Dermis microvascular lymphatic vessel endothelial cell (primary cell): Measurements from ENCODE around the gene PARK7. TPM values are rescaled to one million over a fixed set of nuclear protein-coding genes. Genes with fewer than 3 reads are reported as not detected.
"Not testable (repeated sequence)": the region's sequence is repeated elsewhere in the genome, so short reads cannot be mapped to it uniquely, and the experiment has no call there.

Experiments
- DNase-seq, 2 donors: peaks; one replicate each; pipeline versions ENCODE4 v3.0.0 to v3.0.0-alpha.2; 2010; ENCODE audit warnings: low read depth in 2 of 2
- total RNA-seq: library from RNA; depleted of rRNA; stranded (reverse); fragments of >200 nt; gene quantifications from 2 replicates; pipeline ENCODE4 v1.2.1, GENCODE V29; 2014

PARK7 gene
- total RNA-seq, 1 donor from 2014 or later, result 202 TPM

DNA sequence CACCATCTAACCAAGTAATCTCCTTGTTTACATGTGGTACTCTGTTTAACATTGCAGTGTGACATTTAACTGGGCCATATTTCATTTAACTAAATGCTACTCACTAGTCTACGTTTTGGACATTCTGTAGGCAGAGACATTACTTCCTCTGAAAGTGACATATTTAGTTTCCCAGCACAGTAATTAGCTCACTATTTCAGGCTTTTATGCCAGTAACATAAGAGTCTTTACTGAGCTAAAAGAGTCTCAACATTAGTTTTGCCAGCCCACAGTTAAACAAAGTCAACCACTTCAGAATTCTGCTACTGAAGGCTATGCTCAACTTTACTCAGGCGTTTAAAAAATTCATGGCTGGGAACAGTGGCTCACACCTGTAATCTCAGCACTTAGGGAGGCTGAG, 18.3 kb upstream of the PARK7 start:
- DNase-seq, result no peak

DNA sequence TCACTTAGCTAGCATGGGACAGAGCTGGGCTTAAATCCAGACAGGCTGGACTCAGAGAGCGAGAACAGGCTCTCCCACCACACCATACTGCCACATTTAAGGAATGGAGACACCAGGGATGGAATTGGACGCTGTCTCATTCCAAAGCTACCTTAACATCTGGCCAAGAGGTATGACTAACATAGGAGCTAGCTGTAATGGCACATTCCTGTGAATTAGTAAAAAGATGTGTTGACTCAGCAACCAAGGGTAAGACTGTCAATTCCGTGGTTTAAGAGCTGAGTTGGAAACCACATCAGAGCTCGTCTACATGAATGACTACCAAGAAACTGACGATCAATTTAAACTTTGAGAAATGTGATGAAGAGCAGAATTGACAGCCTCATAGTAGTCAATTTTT, 12.6 kb upstream of the PARK7 start:
- DNase-seq, result no peak

DNA sequence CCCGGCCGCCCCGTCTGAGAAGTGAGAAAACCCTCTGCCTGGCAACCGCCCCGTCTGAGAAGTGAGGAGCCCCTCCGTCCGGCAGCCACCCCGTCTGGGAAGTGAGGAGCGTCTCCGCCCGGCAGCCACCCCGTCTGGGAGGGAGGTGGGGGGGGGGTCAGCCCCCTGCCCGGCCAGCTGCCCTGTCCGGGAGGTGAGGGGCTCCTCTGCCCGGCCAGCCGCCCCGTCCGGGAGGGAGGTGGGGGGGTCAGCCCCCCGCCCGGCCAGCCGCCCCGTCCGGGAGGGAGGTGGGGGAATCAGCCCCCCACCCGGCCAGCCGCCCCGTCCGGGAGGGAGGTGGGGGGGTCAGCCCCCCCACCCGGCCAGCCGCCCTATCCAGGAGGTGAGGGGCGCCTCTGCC, 8.7 kb upstream of the PARK7 start:
- not testable (repeated sequence) for DNase-seq

DNA sequence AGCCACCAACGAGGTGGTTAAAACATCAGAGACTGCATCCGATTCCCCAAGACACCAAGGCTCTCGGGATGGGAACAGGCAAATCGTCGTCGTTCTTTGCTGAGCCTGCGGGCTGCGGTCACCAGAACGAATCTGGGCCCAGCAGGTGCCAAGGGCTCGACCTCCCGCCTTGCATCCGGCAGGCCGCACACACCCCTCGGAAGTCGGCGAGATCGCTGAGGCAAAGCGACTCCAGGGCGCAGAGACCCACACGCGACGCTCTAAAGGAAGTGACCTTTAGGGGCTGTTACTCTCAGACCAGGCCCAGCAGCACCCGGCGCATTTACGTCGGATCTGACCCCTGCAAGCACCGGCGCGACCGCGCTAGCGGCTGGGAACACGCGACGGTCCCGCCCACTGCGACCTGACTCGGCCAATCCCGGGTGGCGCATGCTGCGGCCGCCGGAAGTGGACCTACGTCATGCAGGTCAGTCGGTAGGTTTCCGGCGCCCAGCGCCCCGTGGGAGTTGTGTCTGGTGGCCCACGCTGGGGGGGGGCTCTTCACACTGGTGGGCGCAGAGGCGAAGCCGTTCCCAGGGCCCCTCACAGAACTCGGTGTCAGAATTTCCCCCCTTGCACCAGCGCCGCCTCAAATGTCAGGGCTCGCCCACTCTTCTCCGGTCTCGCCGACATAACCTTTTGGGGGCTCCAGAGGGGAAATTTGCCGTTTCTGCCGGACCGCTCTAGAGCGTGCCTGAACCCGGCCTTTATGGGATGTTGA, 7.5 kb upstream of the PARK7 start:
- DNase-seq, result peak; percentile 86 to 87

DNA sequence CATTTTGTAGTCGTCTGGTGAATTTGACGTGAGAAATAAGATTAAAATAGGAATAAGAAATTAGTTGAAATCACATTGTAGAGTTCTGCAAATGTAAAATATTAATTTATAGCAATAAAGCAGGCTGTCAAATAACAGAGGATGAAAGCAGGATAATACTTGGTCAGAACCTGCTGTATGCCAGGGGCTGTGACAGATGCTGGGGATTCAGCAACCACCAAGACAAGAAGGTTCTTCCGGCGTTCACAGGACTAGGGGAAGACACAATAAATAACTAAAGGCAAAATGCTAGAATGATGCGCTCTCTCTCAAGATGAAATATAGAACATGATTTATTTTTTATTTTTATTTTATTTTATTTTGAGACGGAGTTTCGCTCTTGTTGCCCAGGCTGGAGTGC, 6.8 kb upstream of the PARK7 start:
- no peak for DNase-seq

DNA sequence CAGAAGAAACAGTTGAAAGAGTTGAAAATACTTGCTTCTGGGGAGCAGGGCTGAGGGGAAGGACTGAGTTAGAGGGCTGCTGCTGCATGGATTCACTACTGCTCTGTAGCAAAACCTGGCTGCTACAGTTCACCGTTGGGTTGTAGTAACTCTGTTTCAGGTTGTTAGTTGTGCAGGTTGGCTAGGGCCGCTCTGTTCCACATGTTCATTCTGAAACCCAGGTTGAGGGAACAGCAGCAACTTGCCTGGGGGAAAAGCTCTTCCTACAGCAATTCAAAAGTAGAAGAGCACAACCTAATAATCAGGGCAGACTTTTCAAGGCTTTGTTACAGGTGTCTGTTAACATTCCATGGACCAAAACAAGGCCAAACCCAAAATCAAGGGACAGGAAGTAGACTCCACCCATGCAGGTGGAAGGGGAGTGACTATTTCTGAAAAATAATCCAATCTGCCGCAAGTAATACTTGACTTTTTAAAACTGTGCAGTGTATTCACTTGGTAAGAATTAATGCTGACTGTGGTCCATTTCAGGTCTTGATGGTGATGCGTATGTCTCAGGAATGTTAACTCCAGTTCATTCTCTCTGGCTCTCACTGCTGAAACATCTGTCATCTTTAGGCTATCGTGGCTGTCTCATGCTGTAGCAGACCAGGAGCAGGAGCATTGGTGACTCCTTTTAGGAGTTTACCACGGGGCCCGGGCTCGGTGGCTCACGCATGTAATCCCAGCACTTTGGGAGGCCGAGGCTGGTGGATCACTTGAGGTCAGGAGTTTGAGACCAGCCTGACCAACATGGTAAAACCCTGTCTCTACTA, 5.1 kb upstream of the PARK7 start:
- DNase-seq, result no peak

DNA sequence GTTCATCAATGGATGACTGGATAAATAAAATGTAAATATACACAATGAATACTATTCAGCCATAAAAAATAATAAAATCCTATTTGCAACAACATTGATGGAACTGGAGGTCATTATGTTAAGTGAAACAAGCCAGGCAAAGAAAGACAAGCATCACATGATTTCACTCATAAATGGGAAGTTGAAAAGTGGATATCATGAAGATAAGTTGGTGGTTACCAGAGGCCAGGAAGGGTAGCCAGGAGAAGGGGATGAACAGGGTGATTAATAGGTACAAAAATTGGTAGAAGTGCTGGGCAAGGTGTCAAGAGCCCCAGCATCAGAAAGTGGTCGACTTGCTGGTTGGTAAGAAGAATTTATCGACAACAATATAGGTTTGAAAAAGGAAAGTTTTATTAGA, 1.3 kb upstream of the PARK7 start:
- no peak for DNase-seq

DNA sequence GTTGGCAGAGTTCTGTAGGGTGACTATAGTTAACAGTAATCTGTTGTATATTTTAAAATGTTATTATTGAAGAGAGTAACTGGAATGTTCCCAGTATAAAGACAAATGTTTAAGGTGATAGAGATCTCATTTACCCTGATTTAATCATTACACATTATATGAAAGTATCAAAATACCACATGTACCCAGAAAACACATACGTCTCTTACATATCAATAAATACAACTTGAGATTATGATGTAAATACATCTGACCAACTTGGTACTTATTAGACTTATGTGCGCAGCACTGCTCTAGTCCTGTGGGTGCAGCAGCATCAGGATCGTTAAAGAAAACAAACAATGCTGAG, 670 bp upstream of the PARK7 start:
- DNase-seq, result no peak

DNA sequence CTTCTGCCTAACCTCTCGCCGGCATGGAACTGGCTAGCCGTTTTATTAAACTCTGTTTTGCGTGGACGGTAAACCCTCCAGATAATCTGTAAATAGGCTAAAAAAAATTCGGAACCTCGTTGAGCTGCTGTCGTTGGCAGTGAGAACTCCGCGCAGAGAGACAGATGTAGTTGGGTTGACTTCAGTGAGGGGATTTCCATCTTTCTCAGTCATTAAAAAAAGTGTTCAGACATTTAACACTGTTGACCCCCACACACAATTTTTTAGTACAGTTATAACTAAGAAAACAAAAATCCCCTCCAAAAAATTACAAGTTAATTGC, 464 bp downstream of the PARK7 start:
- no peak for DNase-seq

DNA sequence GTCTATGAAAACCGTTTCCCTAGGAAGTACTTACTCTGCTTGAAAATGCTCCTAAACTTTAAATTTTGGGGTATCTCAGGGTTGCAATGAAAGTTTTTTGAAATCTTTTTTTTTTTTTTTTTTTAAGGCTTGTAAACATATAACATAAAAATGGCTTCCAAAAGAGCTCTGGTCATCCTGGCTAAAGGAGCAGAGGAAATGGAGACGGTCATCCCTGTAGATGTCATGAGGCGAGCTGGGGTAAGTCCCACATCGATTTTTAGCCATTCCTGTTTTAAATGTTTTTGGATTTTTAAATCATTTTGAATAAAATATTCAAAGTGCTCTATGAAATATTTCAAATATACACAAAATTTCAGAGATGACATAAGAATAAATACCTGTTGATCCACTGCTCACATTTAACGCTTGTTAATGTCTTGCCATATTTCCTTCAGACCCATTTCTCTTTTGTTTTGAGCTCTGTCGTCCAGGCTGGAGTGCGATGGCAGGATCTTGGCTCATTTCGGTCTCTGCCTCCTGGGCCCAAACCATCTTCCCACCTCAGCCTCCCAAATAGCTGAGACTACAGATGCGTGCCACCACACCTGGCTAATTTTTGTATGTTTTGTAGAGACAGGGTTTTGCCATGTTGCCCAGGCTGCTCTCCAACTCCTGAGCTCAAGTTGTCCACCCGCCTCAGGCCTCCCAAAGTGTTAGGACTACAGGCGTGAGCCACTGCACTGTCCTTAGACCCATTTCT, 1.3 kb downstream of the PARK7 start:
- DNase-seq, result no peak

DNA sequence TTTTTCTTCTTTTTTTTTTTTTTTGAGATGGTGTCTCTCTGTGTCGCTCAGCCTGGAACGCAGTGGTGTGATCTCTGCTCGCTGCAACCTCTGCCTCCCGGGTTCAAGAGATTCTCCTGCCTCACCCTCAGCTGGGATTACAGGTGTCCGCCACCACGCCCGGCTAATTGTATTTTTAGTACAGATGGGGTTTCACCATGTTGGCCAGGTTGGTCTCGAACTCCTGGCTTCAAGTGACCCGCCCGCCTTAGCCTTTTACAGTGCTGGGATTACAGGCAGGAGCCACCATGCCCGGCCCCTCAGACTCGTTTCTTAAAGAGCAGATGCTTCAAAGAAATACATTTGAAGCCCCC, 1.8 kb downstream of the PARK7 start:
- DNase-seq, result not testable (repeated sequence)

DNA sequence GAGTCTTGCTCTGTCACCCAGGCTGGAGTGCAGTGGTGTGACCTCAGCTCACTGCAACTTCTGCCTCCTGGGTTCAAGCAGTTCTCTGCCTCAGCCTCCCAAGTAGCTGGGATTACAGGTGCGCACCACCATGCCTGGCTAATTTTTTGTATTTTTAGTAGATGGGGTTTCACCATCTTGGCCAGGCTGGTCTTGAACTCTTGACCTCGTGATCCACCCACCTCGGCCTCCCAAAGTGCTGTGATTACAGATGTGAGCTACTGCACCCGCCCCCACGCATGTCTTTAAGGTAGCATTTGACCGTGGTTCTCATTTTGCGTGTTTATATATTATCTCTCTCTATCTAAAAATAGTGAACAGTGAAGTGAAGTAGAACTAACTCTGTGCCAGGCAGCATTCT, 2.3 kb downstream of the PARK7 start:
- DNase-seq, result not testable (repeated sequence)

DNA sequence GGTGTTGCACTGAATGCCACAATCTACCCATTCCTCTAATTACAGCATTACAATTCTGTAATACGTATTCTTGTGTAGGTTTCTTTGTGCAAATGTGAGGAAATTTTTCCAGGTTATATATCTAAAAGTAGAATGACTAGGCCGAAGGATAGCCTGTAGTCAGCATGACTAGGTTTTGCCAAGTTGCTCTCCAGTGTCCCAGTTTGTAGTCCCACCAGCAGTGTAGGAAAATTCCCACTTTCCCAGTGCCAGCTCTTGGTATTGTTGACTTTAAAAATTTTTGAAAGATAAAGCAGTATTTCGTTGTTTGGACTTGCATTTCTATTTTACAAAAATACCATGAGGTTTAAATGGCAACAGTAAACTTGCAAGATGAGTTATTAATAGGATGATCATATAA, 3.0 kb downstream of the PARK7 start:
- no peak for DNase-seq

DNA sequence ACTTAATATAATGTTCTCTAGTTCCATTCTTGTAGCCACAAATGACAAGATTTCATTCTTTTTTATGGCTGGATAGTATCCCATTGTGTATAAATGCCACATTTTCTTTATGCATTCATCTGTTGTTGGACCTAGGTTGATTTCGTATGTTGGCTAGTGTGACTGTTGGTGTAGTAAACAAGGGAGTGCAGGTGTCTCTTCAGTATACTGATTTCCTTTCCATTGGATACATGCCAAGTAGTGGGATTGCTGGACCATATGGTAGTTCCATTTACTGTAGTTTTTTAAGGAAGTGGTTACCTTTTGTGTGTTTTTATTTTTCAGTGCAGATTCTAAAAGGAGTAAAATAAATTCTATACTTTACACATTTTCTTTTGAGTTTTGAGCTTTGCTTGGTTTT, 5.7 kb downstream of the PARK7 start:
- DNase-seq, result peak; percentile 46 to 52

DNA sequence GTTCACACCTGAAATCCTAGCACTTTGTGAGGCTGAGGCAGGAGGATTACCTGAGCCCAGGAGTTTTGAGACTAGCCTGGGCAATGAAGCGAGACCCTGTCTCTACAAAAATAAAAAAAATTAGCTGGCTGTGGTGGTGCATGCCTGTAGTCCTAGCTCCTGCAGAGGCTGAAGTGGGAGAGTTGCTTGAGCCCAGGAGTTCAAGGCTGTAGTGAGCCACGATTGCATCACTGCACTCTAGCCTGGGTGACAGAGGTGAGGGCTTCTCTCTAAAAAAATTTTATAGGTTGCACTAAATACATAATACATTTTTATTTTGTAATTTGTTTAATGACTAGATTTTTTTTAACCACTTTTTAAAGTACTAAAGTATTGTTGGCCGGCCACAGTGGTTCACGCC, 6.1 kb downstream of the PARK7 start:
- DNase-seq, result no peak

DNA sequence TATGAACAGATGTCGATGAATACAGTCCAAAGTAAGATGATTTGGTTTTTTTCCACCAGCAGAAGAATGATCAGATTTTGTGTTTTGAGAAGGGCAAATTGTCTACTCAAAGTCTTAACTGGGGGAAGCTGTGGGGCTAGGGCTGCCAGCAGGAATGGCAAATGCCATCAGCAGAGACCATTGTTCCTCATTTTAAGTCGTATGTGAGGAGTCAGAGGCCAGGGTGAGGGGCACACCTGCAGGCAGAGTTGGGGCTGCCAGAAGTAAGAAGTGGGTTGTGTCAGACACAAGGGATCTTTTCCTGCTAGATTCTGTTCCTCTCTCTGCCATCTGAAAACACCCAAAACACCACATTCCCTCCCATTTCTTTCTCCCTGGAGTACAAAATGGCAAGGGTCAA, 8.7 kb downstream of the PARK7 start:
- no peak for DNase-seq

DNA sequence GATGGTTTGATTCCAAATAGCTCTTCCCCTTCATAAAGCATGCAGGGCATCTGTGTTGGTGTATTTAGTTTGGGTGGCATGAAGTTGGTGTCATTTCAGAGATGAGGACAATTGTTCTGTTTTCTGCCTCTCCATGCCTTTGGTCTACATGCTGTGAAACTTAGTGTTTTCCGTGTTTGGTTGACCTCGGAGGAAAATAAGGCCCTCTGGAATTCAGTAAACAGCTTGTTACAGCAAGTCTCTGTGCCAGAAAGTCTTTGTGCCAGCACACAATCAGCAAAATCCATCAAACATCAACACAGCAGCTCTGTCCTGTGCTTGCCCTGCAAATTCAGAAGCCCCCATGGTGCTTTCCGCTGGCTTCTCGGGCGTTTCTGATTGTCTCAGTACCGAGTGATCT, 9.5 kb downstream of the PARK7 start:
- peak; percentile 47 to 78 for DNase-seq

DNA sequence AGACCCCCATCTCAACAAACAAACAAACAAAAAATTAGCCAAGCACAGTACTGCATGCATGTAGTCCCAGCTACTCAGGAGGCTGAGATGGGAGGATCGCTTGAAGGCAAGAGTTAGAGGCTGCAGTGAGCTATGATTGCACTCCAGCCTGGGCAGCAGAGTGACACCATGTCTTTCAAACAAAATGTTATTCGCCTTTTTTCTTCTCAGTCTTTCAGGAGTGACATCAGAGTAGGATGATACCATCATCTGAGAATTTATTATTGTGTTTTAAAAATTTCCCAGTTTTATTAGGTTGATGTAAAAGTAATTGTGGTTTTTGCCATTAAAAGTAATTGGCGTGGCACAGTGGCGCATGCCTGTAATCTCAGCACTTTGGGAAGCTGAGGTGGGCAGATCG, 10.8 kb downstream of the PARK7 start:
- DNase-seq, result no peak

DNA sequence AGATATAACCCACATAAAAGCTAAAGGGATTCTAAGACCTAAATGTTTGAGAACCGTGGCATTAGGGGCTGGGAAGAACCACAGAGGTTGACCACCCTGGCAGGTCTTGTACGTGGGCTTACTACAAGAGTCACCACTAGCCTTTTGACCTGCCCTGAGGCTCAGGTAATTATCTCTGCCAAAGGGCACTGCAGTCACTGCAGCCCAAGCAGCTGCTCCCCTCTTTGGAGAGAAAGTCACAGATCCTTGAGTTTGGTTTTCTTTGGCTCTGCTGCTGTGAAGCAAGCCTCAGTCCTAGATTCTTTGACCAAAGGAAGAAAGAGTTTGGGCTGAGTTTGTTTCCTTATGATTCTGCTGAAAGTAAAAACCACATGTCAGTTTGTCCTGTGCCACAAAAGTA, 11.6 kb downstream of the PARK7 start:
- DNase-seq, result no peak

DNA sequence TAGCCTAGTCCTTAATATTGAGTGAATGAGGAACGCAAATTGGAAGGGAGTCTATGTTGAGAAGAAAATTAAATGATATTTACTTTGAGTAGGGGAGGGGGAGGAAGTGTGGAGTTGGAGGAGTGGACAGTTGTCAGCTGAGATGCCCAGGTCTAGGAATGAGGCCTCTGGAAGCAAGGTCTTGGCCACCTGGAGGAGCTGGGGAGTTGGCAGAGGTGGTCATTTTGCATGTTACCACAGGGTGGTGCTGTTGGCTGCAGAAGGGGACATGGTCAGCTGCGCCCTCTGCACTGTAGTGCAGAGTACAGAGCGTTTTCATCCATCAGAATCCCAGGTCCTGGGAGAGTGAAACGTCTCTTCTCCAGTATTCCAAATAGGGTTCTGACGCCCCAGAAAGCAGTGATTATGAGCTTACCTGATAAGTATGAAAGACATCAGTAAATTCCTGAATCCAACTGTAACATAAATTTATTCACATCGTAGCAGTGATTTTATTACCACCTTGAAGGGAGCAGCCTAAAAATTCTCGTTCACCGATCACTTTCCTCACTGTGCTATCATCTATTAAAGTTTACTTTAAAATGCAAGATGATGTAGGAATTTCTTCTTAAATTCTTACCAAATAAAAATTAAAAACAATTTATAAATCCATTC, 13.8 kb downstream of the PARK7 start:
- DNase-seq, result peak; percentile 56 to 84

DNA sequence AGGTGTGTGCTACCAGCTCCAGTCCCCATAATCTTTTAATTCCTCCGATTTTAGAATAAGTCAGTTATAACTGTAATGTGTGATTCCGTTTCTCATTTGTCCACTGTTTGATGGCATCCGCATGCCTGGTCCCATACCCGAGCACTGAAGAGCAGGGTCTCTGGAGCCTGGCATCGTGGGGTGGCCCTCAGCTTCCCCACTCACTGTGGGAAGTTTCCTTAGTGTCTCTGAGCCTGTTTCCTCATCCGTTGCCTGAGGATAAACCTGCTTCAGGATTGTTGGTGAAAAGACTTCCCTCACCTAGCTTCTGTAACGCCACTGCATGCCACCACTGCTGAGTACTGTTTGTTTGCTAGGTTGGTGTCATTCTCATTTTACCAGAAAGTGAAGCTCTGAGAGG, 19.5 kb downstream of the PARK7 start:
- DNase-seq, result no peak

DNA sequence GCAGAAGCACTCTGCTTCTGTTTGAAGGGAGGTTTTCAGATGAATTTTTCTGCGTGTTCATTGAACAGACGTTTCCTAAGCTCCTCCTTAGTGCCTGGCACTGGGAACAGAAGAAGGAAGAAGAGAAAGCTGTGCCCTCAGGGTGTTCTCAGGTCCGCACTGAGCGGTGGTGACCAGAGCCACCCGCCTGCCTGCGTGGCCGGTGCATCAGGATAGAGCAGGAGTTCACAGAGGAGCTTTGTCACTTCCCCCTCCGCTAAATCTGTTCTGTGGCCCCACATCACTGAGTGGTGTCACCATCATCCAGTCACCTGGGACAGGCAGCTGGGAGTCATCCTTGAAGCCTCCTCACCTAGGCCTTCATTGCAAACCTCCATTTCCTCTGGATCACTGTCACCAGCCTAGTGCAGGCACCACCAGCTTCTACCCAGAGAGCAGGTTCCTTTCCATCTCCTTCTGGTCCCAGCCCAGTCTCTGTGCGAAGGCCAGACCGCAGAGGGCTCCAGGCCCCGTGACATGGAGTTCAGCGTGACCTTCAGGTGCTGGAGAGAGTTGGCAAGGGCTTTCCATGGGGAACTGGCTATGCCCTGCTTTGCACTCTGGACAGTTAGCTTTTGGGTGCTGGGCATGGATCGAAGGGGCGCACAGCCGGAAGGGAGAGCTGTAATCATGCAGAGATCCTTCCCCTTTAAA, 21.7 kb downstream of the PARK7 start:
- DNase-seq, result no peak
